ENCODE data around the gene C7orf57.
"Not testable (repeated sequence)": the region's sequence is repeated elsewhere in the genome, so short reads cannot be mapped to it uniquely, and the experiment has no call there.

The C7orf57 gene

GRCh38 chr7:48038815-48039506, 3.6 kb downstream of the C7orf57 start:
- no peak for DNase-seq

GRCh38 chr7:48040944-48041652, 5.8 kb downstream of the C7orf57 start:
- DNase-seq: peak; percentile 5

- peak; percentile 82 for DNase-seq
Measured at GRCh38 chr7:48041653-48041970, 6.3 kb downstream of the C7orf57 start.

GRCh38 chr7:48042216-48042615, 6.9 kb downstream of the C7orf57 start:
- DNase-seq: peak; percentile 53

GRCh38 chr7:48042636-48043035, 7.3 kb downstream of the C7orf57 start:
- DNase-seq: no peak

- no peak for DNase-seq
Measured at GRCh38 chr7:48045195-48045765, 9.9 kb downstream of the C7orf57 start.

GRCh38 chr7:48046458-48046857, 11.1 kb downstream of the C7orf57 start:
- DNase-seq: no peak

- no peak for DNase-seq
Measured at GRCh38 chr7:48048113-48048512, 12.8 kb downstream of the C7orf57 start.

GRCh38 chr7:48049850-48050249, 14.5 kb downstream of the C7orf57 start:
- DNase-seq: no peak

GRCh38 chr7:48052748-48053147, 17.4 kb downstream of the C7orf57 start:
- peak; percentile 67 for DNase-seq

GRCh38 chr7:48053736-48054135, 18.4 kb downstream of the C7orf57 start:
- DNase-seq: no peak

GRCh38 chr7:48058990-48059389, 23.6 kb downstream of the C7orf57 start:
- DNase-seq: no peak

- no peak for DNase-seq
Measured at GRCh38 chr7:48059706-48060105, 24.4 kb downstream of the C7orf57 start.

GRCh38 chr7:48063985-48064384, 28.6 kb downstream of the C7orf57 start:
- no peak for DNase-seq

GRCh38 chr7:48067475-48067874, 32.1 kb downstream of the C7orf57 start:
- no peak for DNase-seq

GRCh38 chr7:48074204-48074654, 38.9 kb downstream of the C7orf57 start:
- peak; percentile 18 for DNase-seq

GRCh38 chr7:48077423-48077822, 42.1 kb downstream of the C7orf57 start:
- no peak for DNase-seq

- peak; percentile 22 for DNase-seq
Measured at GRCh38 chr7:48078470-48078869, 43.1 kb downstream of the C7orf57 start.

GRCh38 chr7:48082378-48082777, 47.0 kb downstream of the C7orf57 start:
- not testable (repeated sequence) for DNase-seq

- DNase-seq: peak; percentile 57
Measured at GRCh38 chr7:48083114-48083830, 47.9 kb downstream of the C7orf57 start.

GRCh38 chr7:48084727-48085432, 49.5 kb downstream of the C7orf57 start:
- DNase-seq: peak; percentile 99

- DNase-seq: no peak
Measured at GRCh38 chr7:48085433-48085791, 50.1 kb downstream of the C7orf57 start.

GRCh38 chr7:48085942-48086341, 50.6 kb downstream of the C7orf57 start:
- no peak for DNase-seq
